Omental fat pad (tissue), 4 donors: ENCODE data around the gene NIPAL1. TPM values are rescaled to one million over a fixed set of nuclear protein-coding genes. Genes with fewer than 3 reads are reported as not detected.

Source experiments
- ATAC-seq: fragments of 150-250 bp; one replicate; pipeline ENCODE4 v1.9.1; 2016; ENCODE audit warnings: mild to moderate bottlenecking, moderate library complexity; ENCODE audit not compliant: low FRiP score
- DNase-seq: peaks from one replicate; pipeline ENCODE4 v3.0.0-alpha.2; 2019; ENCODE audit warnings: low spot score
- total RNA-seq, 4 donors: library from RNA; depleted of rRNA; stranded (reverse); fragments of >200 nt; gene quantifications; one replicate each; pipeline ENCODE4 v1.1.0, GENCODE V29; 2016
- TF ChIP-seq, protein P1 (sequence below), 3 donors: fragments of 450-650 bp; IDR thresholded peaks; one replicate each; pipeline ENCODE4 v1.5.1; 2016 to 2017; ENCODE audit warnings: antibody characterized with exemption in 3 of 3, mild to moderate bottlenecking in 3 of 3, moderate library complexity in 2 of 3

Gene NIPAL1
- total RNA-seq, 4 donors from 2014 or later: 0.50 to 6.5 (median 1.1) TPM; not detected in 1

DNA sequence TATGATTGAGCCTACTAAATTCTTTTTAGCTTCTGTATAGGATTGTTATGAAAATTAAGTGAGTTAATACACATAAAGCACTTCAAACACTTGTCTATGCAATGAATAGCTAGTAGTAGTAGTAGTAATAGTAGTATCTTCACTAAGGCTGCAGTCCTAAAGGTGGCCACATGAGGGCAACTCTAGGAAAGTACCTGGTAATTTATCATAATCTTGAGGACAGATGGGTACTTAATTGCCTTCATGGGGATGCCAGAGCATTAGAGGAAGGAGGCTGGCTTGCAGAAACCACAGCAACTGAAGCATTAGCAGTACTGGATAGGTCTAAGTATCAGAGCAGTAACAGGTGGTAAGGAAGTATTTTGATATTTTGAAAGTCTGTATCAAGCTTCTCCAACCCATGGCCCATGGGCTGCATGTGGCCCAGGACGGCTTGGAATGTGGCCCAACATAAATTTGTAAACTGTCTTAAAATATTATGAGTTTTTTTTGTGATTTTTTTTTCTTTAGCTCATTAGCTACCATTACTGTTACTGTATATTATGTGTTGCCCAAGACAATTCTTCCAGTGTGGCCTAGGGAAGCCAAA is 17.3 kb downstream of the NIPAL1 start:
- TF ChIP-seq, protein P1, sequence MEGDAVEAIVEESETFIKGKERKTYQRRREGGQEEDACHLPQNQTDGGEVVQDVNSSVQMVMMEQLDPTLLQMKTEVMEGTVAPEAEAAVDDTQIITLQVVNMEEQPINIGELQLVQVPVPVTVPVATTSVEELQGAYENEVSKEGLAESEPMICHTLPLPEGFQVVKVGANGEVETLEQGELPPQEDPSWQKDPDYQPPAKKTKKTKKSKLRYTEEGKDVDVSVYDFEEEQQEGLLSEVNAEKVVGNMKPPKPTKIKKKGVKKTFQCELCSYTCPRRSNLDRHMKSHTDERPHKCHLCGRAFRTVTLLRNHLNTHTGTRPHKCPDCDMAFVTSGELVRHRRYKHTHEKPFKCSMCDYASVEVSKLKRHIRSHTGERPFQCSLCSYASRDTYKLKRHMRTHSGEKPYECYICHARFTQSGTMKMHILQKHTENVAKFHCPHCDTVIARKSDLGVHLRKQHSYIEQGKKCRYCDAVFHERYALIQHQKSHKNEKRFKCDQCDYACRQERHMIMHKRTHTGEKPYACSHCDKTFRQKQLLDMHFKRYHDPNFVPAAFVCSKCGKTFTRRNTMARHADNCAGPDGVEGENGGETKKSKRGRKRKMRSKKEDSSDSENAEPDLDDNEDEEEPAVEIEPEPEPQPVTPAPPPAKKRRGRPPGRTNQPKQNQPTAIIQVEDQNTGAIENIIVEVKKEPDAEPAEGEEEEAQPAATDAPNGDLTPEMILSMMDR (IDR thresholded peaks at IDR 0.05): no peak
- ATAC-seq (no peak), DNase-seq (no peak)

DNA sequence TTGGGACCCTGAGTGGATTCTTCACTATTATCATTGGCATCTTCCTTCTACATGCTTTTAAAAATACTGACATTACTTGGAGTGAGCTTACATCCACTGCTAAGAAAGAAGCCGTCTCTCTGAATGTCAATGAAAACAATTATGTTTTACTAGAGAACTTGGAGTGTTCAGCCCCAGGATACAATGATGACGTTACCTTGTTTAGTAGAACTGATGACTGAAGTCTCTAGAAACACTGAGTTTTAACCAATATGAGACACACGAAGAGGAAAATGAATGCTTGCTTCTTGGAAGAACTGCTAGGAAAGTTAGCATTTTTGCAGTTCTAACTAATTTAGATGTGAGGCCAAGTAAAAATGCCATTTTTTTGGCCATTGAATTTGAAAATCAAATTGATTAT is 19.4 kb downstream of the NIPAL1 start:
- ATAC-seq (no peak), DNase-seq (no peak)
- TF ChIP-seq, protein P1 (IDR thresholded peaks at IDR 0.05): no peak

DNA sequence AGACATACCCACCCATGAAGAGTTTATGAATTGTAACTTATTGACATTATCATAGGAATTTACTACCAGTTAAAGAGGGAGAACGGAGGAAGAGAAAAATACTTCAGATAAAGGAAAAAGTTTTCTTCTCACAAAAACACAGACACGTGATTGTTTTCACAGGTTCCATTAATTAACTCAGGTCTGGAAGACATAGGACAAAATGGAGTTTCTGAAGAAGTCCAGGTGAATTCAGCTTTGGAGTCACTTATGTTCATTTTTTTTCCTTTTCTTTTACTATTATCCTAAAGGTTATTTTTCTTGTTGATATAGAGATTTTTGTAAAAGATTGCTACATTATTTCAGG is 20.5 kb downstream of the NIPAL1 start:
- DNase-seq: no peak
- ATAC-seq: no peak
- TF ChIP-seq, protein P1 (IDR thresholded peaks at IDR 0.05): no peak

DNA sequence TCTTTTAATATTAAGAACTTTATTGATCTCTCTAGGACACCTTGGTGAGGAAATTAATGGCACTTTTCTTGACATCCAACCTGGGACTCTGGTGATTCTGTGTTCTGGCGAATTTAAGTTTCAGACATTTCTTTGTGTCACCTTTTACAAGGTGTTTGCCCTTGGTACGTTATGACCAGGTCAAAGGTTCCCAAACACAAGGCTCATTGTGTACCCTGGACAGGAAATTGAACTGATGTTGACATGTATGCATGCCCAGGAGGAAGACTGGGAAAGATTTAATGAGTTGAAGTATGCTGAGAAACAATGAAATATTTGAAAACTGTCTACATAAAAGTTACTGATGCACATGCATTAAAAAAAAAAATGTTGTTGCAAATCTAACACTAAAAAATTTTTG is 22.1 kb downstream of the NIPAL1 start:
- DNase-seq: no peak
- TF ChIP-seq, protein P1 (IDR thresholded peaks at IDR 0.05): no peak
- no peak for ATAC-seq

DNA sequence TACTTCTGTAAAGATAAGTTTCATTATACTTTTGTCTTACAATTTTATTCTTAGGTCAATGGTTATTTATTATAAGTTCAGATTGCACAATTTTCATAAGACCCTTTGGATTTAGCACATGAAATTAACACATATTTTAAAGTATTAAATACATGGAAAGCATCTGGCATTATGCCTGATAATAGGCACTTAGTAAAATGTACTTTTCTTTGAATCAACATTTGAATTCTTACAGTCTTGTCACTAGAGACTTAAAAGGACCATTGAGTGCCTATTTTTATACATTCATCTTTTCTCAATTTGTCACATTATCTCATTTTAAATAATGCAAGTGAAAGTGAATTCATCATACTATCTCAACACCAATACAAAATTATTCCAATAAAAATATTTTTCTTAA is 23.0 kb downstream of the NIPAL1 start:
- ATAC-seq (no peak), DNase-seq (no peak)
- TF ChIP-seq, protein P1 (IDR thresholded peaks at IDR 0.05): no peak

DNA sequence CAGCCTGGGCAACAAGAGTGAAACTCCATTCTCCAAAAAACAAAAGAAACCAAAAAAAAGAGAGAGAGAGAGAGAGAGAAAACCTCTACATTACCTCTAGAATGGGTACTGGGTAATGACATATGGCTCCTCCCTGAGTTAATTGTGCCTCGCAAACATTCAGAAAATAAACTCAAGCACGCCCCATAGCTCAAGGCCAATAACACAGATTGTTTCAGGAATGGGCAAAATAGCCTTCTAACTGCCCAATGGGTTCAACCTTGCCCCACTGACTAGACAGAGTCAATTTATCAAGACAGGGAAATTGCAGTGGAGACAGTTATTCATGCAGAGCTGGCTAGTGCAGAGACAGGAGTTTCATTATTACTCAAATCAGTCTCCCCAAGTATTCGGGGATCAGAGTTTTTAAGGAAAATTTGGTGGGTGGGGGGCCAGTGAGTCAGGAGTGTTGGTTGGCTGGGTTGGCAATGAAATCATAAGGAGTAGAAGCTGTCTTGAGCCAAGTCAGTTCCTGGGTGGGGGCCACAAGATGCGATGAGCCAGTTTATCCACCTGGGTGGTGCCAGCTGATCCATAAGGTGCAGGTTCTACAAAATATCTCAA is 25.1 kb downstream of the NIPAL1 start:
- ATAC-seq (no peak), DNase-seq (no peak)
- TF ChIP-seq, protein P1 (IDR thresholded peaks at IDR 0.05): no peak

DNA sequence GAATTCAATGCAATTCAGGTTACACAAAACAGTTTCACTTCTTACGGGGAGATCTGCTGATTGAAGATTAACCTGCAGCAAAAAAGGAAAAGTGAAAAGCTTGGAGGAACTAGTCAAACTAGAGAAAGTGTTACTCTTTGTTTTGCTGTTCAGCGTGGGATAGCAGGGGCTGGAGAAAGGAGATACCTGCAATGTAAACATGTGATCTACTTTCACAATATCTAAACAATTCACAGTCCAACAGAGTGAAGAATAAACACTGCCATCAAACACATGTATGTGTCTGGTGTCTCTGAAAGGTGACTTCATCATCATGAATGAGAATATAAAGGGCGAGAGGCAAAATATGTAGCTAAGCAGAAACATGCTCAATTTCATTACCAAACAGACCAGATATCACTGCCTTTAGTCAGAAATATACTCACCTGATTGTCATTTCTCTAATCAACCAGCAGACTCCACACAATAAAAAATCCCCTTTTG is 26.4 kb downstream of the NIPAL1 start:
- ATAC-seq: no peak
- TF ChIP-seq, protein P1 (IDR thresholded peaks at IDR 0.05): no peak
- DNase-seq: no peak
